HG02938 (cell line): Measurements from ENCODE around the gene C10orf53.

Experiments
- ATAC-seq: cut with Tn5 transposase; IDR thresholded peaks from one replicate; pipeline ENCODE4 v1.9.1; 2021; ENCODE audit warnings: mild to moderate bottlenecking, moderate library complexity; ENCODE audit not compliant: unreplicated experiment

Gene C10orf53

GRCh38 chr10:49736564-49737113 lies 57.2 kb downstream of the C10orf53 start:
- no peak for ATAC-seq

- ATAC-seq: no peak
These were observed 58.2 kb downstream of the C10orf53 start for GRCh38 chr10:49737474-49738201.

- no peak for ATAC-seq
These were observed 59.3 kb downstream of the C10orf53 start for GRCh38 chr10:49738616-49739360.

- ATAC-seq: no peak
These were observed 60.0 kb downstream of the C10orf53 start for GRCh38 chr10:49739426-49739825.

- no peak for ATAC-seq
These were observed 61.1 kb downstream of the C10orf53 start for GRCh38 chr10:49740346-49741107.

- ATAC-seq: no peak
These were observed 61.9 kb downstream of the C10orf53 start for GRCh38 chr10:49741108-49741995.

- ATAC-seq: no peak
These were observed 63.4 kb downstream of the C10orf53 start for GRCh38 chr10:49742683-49743463.

- no peak for ATAC-seq
These were observed 64.1 kb downstream of the C10orf53 start for GRCh38 chr10:49743464-49744075.

GRCh38 chr10:49744091-49744685 lies 64.7 kb downstream of the C10orf53 start:
- ATAC-seq: no peak

GRCh38 chr10:49744924-49745605 lies 65.6 kb downstream of the C10orf53 start:
- no peak for ATAC-seq

- no peak for ATAC-seq
These were observed 66.3 kb downstream of the C10orf53 start for GRCh38 chr10:49745756-49746155.

GRCh38 chr10:49746626-49747302 lies 67.3 kb downstream of the C10orf53 start:
- ATAC-seq: no peak
